Thymus (tissue), 11 donors: ENCODE data around the gene GALNT17. TPM values are rescaled to one million over a fixed set of nuclear protein-coding genes. Genes with fewer than 3 reads are reported as not detected.
A peak's percentile ranks its signal among the peaks of the same experiment; 100 is the strongest.

Source experiments
- DNase-seq, 9 donors: peaks; one replicate each; pipeline ENCODE4 v3.0.0-alpha.2; 2013; ENCODE audit warnings: low spot score in 9 of 9, low read depth in 6 of 9, missing footprints in 1 of 9
- H3K27ac ChIP-seq, 2 donors: one replicate each; pipeline ENCODE4 v1.5.1; 2013; ENCODE audit warnings: control low read depth in 1 of 2, low read depth in 1 of 2, low read length in 1 of 2, mild to moderate bottlenecking in 1 of 2, moderate library complexity in 1 of 2
- H3K27me3 ChIP-seq, 2 donors: one replicate each; pipeline ENCODE4 v1.5.1; 2013; ENCODE audit warnings: low read length in 1 of 2; ENCODE audit not compliant: control insufficient read depth in 2 of 2, insufficient read depth in 1 of 2
- H3K36me3 ChIP-seq, 2 donors: one replicate each; pipeline ENCODE4 v1.5.1; 2013; ENCODE audit warnings: low read length in 1 of 2, mild to moderate bottlenecking in 1 of 2, moderate library complexity in 1 of 2; ENCODE audit not compliant: control insufficient read depth in 2 of 2, insufficient read depth in 2 of 2
- H3K4me1 ChIP-seq, 2 donors: one replicate each; pipeline ENCODE4 v1.5.1; 2013; ENCODE audit warnings: low read length in 2 of 2; ENCODE audit not compliant: control insufficient read depth in 2 of 2, insufficient read depth in 2 of 2
- H3K4me3 ChIP-seq, 2 donors: one replicate each; pipeline ENCODE4 v1.5.1; 2013; ENCODE audit warnings: low read length in 2 of 2, control low read depth in 1 of 2, mild to moderate bottlenecking in 1 of 2
- H3K9me3 ChIP-seq, 2 donors: one replicate each; pipeline ENCODE4 v1.5.1; 2013; ENCODE audit warnings: low read length in 1 of 2, mild to moderate bottlenecking in 1 of 2; ENCODE audit not compliant: control insufficient read depth in 2 of 2, insufficient read depth in 1 of 2
- WGBS: extraction: QIAGEN DNeasy Blood & Tissue Kit; methylation state at CpG from one replicate; pipeline ENCODE4 v1.1.7; 2013; 5-methylcytosine and 5-hydroxymethylcytosine counted together
- polyA plus RNA-seq: library from polyadenylated mRNA; stranded (reverse); fragments of 200-250 nt; gene quantifications from one replicate; pipeline ENCODE4 v1.2.3, GENCODE V29; 2013
- total RNA-seq: library from RNA; stranded (reverse); fragments of 120-200 nt; gene quantifications from one replicate; pipeline ENCODE4 v1.2.4, GENCODE V29; 2013
- donor health status: healthy.

The GALNT17 gene
- total and polyA plus RNA-seq, 2 donors, result 1.8 to 9.2 TPM

DNA sequence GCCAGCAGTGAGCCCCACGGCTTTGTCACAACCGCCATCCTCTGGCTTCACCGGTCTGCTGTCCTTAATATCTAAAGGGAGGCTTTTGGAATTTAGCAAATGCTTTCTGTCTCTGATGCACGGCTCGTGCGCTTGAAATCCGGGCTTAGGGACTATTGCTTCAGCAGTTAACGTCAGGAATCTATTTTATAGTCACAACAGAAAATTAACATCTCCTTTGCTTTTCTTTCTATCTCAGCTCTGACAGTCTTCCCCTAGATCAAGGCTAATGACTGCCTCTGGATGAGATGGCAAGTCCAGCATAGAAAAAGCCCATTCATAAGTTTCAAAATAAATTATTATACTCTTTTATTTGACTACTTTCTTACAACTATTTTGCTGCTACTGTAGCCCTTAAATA lies 423.8 kb downstream of the GALNT17 start:
- Histone ChIP-seq H3K36me3 (no peaks in the 10 kb centered on the region), H3K4me3 (no peak overlapping the region), H3K4me1 (no peaks in the 10 kb centered on the region), H3K9me3 (peaks cover 0 to 4% of the 10 kb centered on the region in 2 donors), H3K27me3 (no peaks in the 10 kb centered on the region), H3K27ac (no peak overlapping the region)
- 96% methylated on average over 8 of the region's 8 CpGs for WGBS
- no peak for DNase-seq

DNA sequence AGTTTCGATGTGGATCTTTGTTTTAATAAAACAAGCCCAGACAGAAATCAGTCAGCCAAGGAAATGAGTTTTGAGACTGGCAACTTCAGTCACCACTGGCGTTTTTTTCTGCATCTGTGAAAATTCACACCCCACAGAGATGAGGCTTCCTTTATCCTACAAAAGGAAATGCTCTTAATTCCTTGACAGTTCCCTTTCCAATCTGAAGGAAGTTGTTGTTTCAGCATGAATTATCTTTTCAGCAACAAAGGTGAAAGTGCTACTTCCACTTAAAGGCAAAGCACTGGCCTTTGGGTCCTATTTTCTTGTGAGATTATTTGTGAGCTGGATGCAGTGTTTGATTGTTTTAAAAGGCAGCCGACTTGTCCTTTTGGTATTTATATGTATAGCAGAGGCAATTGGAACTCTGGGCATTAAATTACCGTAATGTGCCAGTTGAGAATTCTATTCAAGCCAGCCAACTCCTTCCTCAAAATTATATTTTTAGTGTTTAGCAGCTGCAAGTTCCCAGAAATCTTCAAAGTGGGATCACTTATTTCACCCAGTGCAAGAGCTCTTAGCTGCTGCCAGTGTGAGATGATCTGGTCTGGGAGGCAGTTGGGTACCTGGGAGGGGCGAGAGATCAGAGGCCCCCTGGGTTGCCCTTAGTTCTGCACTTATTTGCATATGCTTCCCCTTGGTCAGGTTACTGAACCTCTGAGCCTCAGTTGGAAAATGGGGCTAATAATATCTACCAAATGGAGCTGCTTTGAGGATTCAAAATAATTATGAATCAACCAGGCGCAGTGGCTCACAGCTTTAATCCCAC lies 427.1 kb downstream of the GALNT17 start:
- 48% methylated on average over 6 of the region's 6 CpGs for WGBS
- H3K36me3 ChIP-seq, result no peaks in the 10 kb centered on the region
- no peaks in the 10 kb centered on the region for H3K27me3 ChIP-seq
- no peaks in the 10 kb centered on the region for H3K9me3 ChIP-seq
- no peak overlapping the region for H3K4me3 ChIP-seq
- H3K27ac ChIP-seq, result no peak overlapping the region
- no peaks in the 10 kb centered on the region for H3K4me1 ChIP-seq
- DNase-seq, result no peak

DNA sequence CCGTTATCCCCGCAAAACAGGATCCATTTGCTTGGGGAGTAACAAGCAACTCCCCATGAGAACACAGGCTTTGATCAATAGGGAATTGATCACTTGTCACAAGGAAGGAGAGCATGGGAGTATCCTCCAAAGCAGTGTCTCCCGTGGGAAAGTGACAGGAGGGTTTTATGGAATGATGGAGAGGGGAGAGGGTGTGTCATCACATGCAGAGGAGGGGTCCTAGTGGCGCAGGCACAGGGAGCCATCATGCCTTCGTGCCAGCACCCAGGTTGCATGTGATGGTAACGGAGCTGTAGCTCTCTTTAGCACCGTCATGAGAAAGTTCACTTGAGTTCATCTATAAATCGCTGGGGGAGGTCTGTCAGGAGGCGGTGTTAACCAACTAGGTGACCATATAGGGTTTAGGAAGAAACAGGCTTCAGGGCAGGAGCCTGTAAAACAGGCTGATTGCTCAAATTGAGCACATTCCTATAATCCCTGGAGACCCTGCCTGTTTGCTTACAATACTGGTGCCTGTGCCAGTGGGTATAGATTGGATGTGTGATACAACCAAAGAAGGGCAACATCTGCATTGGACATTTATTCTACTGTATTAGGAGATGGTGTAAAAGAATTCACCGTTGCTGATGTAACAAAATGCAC lies 428.5 kb downstream of the GALNT17 start:
- Histone ChIP-seq H3K27ac (no peak overlapping the region), H3K27me3 (no peaks in the 10 kb centered on the region), H3K9me3 (no peaks in the 10 kb centered on the region), H3K36me3 (no peaks in the 10 kb centered on the region), H3K4me1 (no peaks in the 10 kb centered on the region), H3K4me3 (no peak overlapping the region)
- WGBS, result 59% methylated on average over 10 of the region's 10 CpGs
- no peak for DNase-seq

DNA sequence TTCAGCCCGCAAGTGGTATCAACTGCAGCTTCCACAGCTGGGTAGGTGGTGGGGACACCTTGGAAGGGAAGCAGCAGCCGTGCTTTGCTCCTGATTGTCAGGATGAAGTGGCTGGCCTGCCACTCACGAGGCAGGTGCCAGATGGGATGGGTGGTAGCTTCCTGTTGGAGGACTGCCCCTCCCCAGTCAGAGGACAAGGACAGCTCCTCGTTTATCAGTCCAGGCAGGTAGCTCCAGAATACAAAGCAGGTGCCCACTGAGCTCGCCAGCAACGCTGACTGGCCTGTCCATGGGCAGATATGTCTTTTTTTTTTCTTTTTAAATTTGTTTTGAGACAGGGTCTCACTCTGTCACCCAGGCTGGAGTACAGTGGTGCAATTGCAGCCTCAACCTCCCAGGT lies 431.3 kb downstream of the GALNT17 start:
- Histone ChIP-seq H3K27me3 (no peaks in the 10 kb centered on the region), H3K36me3 (no peaks in the 10 kb centered on the region), H3K4me3 (no peak overlapping the region), H3K27ac (no peak overlapping the region), H3K9me3 (no peaks in the 10 kb centered on the region), H3K4me1 (no peaks in the 10 kb centered on the region)
- DNase-seq, result no peak
- WGBS, result 79% methylated on average over 6 of the region's 6 CpGs

DNA sequence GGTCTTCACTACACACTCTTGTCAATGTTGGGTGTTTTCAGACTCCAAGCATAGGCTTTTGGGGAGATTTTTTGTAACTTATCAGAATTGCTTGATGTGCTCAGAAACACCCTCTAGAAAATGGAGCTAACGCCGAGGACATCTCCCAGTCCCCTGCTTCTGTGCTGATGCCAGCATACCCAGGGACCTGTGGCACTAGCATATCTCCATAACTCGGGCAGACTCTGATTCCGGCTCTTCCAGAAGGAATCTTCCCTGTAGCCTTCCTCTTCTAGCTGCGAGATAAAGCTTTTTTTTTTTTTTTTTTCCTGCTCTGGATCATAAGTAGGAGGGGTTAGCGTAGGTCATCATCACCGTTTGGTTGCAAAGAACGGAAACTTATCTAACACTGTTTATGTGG lies 434.4 kb downstream of the GALNT17 start:
- no peak for DNase-seq
- 92% methylated on average over 8 of the region's 8 CpGs for WGBS
- no peaks in the 10 kb centered on the region for H3K27me3 ChIP-seq
- H3K36me3 ChIP-seq, result no peaks in the 10 kb centered on the region
- H3K4me3 ChIP-seq, result no peak overlapping the region
- H3K9me3 ChIP-seq, result no peaks in the 10 kb centered on the region
- no peaks in the 10 kb centered on the region for H3K4me1 ChIP-seq
- no peak overlapping the region for H3K27ac ChIP-seq

DNA sequence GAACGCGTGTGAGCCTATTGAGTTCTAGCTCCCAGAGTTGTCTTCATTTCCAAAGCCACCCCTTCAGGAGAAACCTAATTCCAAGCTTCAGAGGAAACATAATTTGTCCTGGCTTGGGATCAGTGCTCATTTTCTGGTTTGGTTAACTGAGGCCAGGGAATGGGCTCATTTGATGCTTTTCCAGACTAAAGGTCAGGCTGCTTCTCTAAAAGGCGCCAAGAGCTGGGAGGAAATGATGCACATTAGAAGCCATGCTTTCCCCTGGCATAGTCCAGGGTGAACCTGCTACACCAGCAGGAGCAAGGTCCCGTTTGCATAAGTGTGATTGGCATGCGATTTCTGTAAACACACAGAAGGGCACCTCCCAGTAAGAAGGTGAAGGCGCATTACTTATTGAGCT lies 435.0 kb downstream of the GALNT17 start:
- no peak for DNase-seq
- Histone ChIP-seq H3K27ac (no peak overlapping the region), H3K27me3 (no peaks in the 10 kb centered on the region), H3K4me3 (no peak overlapping the region), H3K36me3 (no peaks in the 10 kb centered on the region), H3K9me3 (no peaks in the 10 kb centered on the region), H3K4me1 (no peaks in the 10 kb centered on the region)
- 93% methylated on average over 6 of the region's 6 CpGs for WGBS

DNA sequence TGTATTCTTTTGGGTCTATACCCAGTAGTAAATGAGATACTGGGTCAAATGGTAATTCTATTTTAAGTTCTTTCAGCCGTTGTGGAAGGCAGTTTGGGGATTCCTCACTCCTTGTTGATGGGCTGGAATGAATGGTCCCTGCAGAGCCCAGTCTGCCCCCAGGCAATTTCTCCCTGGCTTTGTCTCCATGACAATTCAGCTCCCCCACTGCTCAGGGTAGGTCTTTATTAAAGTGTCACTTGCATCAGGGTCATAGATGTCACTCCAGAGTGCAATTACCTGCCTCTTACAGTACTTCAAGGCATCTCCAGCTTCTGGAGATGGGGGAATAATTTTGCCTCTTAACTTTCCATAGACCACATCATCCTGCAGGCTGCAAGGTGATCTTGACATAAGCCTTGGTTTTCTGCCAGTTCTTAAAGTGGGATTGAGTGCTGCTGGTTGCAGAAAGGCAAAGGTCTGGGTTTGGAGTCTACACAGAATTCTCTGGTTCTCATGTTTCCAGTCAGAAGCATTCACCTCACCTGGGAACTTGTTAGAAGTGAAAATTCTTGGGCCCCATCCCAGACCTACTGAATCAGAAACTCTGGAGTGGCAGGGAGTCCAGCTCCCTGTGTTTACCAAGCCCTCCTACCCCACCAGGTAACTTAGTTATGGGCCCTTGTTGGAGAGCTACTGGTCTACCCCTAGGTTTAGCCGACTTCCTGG lies 442.4 kb downstream of the GALNT17 start:
- no peaks in the 10 kb centered on the region for H3K9me3 ChIP-seq
- H3K4me1 ChIP-seq, result no peaks in the 10 kb centered on the region
- H3K4me3 ChIP-seq, result no peak overlapping the region
- WGBS, result 76% methylated on average over 2 of the region's 2 CpGs
- DNase-seq, result peak in 1 of 9 donors; percentile 13
- H3K27me3 ChIP-seq, result no peaks in the 10 kb centered on the region
- H3K27ac ChIP-seq, result no peak overlapping the region
- H3K36me3 ChIP-seq, result no peaks in the 10 kb centered on the region

DNA sequence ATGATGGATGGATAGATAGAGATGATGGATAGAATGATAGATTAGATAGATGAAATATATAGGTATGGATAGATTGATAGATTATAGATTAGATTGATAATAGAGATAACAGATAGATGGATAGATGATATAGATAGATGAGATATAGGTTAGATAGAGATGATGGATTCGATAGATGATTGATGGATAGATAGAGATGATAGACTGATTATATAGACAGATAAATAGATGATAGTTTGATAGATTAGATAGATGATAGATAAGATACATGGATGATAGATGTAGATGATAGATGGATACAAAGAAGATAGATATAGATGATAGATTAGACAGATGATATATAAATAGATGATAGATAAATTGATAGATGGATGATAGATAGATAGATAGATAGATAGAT lies 448.1 kb downstream of the GALNT17 start:
- Histone ChIP-seq H3K27ac (no peak overlapping the region), H3K9me3 (no peaks in the 10 kb centered on the region), H3K36me3 (no peaks in the 10 kb centered on the region), H3K4me1 (no peaks in the 10 kb centered on the region), H3K27me3 (no peaks in the 10 kb centered on the region), H3K4me3 (no peak overlapping the region)
- 96% methylated on average over 1 of the region's 1 CpG for WGBS
- DNase-seq, result no peak

DNA sequence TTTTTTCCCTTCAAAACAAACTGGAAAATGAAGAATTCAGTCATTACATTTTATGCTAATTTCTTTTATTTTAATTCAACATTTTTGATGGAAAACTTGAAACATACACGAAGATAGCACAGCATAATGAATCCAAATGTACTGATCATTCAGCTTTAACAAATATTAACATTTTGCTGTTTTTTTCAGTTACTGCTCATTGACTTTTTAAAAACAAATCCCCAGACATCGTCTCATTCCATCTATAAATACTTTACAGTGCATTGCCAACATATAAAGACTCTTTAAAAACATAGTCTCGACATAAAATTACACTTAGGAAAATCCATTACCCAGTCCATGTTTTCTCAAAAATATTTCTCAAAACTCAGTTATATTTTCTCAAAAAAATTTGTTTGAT lies 452.3 kb downstream of the GALNT17 start:
- DNase-seq, result no peak
- no peak overlapping the region for H3K4me3 ChIP-seq
- H3K27me3 ChIP-seq, result no peaks in the 10 kb centered on the region
- H3K27ac ChIP-seq, result no peak overlapping the region
- WGBS, result 89% methylated on average over 3 of the region's 3 CpGs
- H3K9me3 ChIP-seq, result no peaks in the 10 kb centered on the region
- H3K4me1 ChIP-seq, result no peaks in the 10 kb centered on the region
- no peaks in the 10 kb centered on the region for H3K36me3 ChIP-seq
